Measurements from ENCODE around the gene DSG4. TPM values are rescaled to one million over a fixed set of nuclear protein-coding genes. Genes with fewer than 3 reads are reported as not detected.
"Not testable (repeated sequence)": the region's sequence is repeated elsewhere in the genome, so short reads cannot be mapped to it uniquely, and the experiment has no call there.

Gene DSG4, protein sequence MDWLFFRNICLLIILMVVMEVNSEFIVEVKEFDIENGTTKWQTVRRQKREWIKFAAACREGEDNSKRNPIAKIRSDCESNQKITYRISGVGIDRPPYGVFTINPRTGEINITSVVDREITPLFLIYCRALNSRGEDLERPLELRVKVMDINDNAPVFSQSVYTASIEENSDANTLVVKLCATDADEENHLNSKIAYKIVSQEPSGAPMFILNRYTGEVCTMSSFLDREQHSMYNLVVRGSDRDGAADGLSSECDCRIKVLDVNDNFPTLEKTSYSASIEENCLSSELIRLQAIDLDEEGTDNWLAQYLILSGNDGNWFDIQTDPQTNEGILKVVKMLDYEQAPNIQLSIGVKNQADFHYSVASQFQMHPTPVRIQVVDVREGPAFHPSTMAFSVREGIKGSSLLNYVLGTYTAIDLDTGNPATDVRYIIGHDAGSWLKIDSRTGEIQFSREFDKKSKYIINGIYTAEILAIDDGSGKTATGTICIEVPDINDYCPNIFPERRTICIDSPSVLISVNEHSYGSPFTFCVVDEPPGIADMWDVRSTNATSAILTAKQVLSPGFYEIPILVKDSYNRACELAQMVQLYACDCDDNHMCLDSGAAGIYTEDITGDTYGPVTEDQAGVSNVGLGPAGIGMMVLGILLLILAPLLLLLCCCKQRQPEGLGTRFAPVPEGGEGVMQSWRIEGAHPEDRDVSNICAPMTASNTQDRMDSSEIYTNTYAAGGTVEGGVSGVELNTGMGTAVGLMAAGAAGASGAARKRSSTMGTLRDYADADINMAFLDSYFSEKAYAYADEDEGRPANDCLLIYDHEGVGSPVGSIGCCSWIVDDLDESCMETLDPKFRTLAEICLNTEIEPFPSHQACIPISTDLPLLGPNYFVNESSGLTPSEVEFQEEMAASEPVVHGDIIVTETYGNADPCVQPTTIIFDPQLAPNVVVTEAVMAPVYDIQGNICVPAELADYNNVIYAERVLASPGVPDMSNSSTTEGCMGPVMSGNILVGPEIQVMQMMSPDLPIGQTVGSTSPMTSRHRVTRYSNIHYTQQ
- total RNA-seq = not detected

DNA sequence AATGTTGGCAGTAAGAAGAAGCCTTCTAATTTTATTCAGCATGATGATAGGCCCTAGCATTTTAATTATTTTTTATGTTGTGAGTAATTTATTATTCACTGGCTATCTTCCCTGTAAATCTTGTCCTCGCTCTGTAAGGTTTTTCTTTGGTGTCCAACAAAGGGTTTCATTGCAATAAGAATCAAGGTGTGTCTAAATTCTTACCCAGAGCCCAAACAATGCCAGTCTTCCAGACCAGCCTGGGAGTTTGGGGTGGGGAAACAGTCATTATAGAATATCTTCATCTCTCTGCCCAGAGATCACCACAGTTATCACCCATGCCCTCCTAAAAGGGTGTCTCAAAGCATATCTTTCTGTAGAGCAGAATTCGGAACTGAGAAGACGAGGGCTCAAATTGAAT lies at the start of gene DSG4:
DSG4 (plus strand) TSS at position 301 of the 400 bp plus-strand sequence. CDS start 135 bp downstream, outside the sequence.
- 82 to 89% methylated on average over 1 to 3 of the region's 3 CpGs for WGBS, 2 donors (ENCODE audit: low coverage in 1 of 2)
- H3K4me3 ChIP-seq = no peak within 1 kb of the TSS
- no peaks in the 10 kb centered on the region for H3K27me3 ChIP-seq
- in situ Hi-C loops (cut with MboI; ENCODE audit: low pct_ligation_motif_present in 1 of 4, low pct_unique_long_range_greater_than_20kb in 1 of 4, low sequenced_read_pairs in 3 of 4) (loop anchor here in 2 of 4 donors (25.0 kb wide), 1 partner anchor 89 kb away; no protein-coding TSS in a partner anchor), intact Hi-C loops (cut with DNase I; ENCODE audit: low total_unique reads) (no loop called here)
- TF ChIP-seq POLR2A (IDR thresholded peaks at IDR 0.05) = no peak
- TF ChIP-seq EP300 (IDR thresholded peaks at IDR 0.05; ENCODE audit: low read depth) = no peak
- TF ChIP-seq, protein P1, sequence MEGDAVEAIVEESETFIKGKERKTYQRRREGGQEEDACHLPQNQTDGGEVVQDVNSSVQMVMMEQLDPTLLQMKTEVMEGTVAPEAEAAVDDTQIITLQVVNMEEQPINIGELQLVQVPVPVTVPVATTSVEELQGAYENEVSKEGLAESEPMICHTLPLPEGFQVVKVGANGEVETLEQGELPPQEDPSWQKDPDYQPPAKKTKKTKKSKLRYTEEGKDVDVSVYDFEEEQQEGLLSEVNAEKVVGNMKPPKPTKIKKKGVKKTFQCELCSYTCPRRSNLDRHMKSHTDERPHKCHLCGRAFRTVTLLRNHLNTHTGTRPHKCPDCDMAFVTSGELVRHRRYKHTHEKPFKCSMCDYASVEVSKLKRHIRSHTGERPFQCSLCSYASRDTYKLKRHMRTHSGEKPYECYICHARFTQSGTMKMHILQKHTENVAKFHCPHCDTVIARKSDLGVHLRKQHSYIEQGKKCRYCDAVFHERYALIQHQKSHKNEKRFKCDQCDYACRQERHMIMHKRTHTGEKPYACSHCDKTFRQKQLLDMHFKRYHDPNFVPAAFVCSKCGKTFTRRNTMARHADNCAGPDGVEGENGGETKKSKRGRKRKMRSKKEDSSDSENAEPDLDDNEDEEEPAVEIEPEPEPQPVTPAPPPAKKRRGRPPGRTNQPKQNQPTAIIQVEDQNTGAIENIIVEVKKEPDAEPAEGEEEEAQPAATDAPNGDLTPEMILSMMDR (IDR thresholded peaks at IDR 0.05) = no peak
- no peak for TF ChIP-seq POLR2AphosphoS5 (IDR thresholded peaks at IDR 0.05)
- no peak within 1 kb of the TSS for H3K27ac ChIP-seq
- H3K36me3 ChIP-seq = no peaks in the 10 kb centered on the region
- peaks cover 0 to 7% (median 0%) of the 10 kb centered on the region in 4 donors for H3K4me1 ChIP-seq
- no peak for DNase-seq
- no peaks in the 10 kb centered on the region for H3K9me3 ChIP-seq

DNA sequence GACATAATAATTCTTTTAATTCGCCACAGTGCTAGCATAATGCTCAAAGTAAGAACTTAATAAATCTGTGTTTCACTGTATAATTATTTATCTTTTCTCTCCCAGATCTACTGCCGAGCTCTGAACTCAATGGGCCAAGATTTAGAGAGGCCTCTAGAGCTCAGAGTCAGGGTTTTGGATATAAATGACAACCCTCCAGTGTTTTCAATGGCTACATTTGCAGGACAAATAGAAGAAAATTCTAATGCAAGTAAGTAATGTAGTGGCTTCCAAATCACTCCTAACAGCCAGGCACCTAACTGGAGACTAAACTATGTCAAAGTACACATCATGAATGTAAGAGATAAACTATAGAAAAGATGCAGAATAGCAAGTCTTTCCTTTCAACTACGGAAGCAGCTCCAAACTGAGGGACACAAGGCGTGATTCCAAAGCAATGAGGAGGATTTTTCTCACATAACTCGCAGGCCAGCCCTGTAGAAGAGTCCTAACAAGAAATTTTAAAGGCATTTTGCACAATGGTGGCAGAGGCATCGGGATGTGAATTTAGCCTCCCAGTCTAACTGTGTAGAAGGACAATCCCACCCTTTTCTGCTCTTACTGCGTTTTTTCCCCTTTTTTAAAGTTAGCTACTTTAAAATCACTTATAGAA lies 46.7 kb upstream of the DSG4 start:
- in situ Hi-C loops (cut with MboI; ENCODE audit: low pct_ligation_motif_present in 1 of 4, low pct_unique_long_range_greater_than_20kb in 1 of 4, low sequenced_read_pairs in 3 of 4) = no loop called here
- Histone ChIP-seq H3K27ac (no peak overlapping the region), H3K36me3 (no peaks in the 10 kb centered on the region), H3K4me3 (no peak overlapping the region), H3K9me3 (no peaks in the 10 kb centered on the region), H3K4me1 (no peaks in the 10 kb centered on the region), H3K27me3 (no peaks in the 10 kb centered on the region)
- TF ChIP-seq EP300 (IDR thresholded peaks at IDR 0.05; ENCODE audit: low read depth) (no peak), POLR2A (IDR thresholded peaks at IDR 0.05) (no peak), POLR2AphosphoS5 (IDR thresholded peaks at IDR 0.05) (no peak)
- TF ChIP-seq, protein P1 (IDR thresholded peaks at IDR 0.05) = no peak
- no peak for DNase-seq
- 71 to 78% methylated on average over 5 to 7 of the region's 7 CpGs for WGBS, 2 donors (ENCODE audit: low coverage in 1 of 2)
- intact Hi-C loops (cut with DNase I; ENCODE audit: low total_unique reads) = no loop called here

DNA sequence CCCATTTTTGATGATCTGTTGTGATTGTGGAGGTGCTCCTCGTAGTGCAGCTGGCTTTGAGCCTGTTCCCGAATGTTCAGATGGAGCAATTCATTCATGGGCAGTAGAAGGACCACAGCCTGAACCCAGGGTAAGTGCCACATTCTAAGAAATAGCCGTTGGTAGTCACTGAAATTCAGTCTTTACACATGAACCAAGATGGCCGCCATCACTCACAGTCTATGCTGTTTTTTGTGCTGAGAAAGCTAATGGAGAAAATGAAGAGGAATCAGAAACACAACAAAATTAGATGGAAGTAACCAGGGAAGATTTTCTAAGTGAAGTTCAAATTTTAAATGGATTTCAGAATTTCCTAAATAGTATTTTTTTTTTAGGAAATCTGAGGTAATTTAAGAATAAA lies 33.1 kb upstream of the DSG4 start:
- intact Hi-C loops (cut with DNase I; ENCODE audit: low total_unique reads) = no loop called here
- TF ChIP-seq POLR2AphosphoS5 (IDR thresholded peaks at IDR 0.05) (no peak), POLR2A (IDR thresholded peaks at IDR 0.05) (no peak), EP300 (IDR thresholded peaks at IDR 0.05; ENCODE audit: low read depth) (no peak)
- TF ChIP-seq, protein P1 (IDR thresholded peaks at IDR 0.05) = no peak
- H3K36me3 ChIP-seq = no peaks in the 10 kb centered on the region
- no peak for DNase-seq
- H3K4me3 ChIP-seq = no peak overlapping the region
- H3K27me3 ChIP-seq = no peaks in the 10 kb centered on the region
- no peaks in the 10 kb centered on the region for H3K9me3 ChIP-seq
- in situ Hi-C loops (cut with MboI; ENCODE audit: low pct_ligation_motif_present in 1 of 4, low pct_unique_long_range_greater_than_20kb in 1 of 4, low sequenced_read_pairs in 3 of 4) = no loop called here
- H3K27ac ChIP-seq = no peak overlapping the region
- 73 to 82% methylated on average over 3 to 4 of the region's 4 CpGs for WGBS, 2 donors (ENCODE audit: low coverage in 1 of 2)
- H3K4me1 ChIP-seq = no peaks in the 10 kb centered on the region

DNA sequence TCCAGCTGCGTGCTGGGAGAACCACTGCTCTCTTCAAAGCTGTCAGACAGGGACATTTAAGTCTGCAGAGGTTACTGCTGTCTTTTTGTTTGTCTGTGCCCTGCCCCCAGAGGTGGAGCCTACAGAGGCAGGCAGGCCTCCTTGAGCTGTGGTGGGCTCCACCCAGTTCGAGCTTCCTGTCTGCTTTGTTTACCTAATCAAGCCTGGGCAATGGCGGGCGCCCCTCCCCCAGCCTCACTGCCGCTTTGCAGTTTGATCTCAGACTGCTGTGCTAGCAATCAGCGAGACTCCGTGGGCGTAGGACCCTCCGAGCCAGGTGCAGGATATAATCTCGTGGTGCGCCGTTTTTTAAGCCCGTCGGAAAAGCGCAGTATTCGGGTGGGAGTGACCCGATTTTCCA lies 23.2 kb upstream of the DSG4 start:
- in situ Hi-C loops (cut with MboI; ENCODE audit: low pct_ligation_motif_present in 1 of 4, low pct_unique_long_range_greater_than_20kb in 1 of 4, low sequenced_read_pairs in 3 of 4); H3K36me3 ChIP-seq; H3K9me3 ChIP-seq; H3K4me3 ChIP-seq; intact Hi-C loops (cut with DNase I; ENCODE audit: low total_unique reads); DNase-seq; H3K4me1 ChIP-seq; H3K27ac ChIP-seq; H3K27me3 ChIP-seq: not testable (repeated sequence)
- WGBS, 2 donors (ENCODE audit: low coverage in 1 of 2) = no CpG with 5 or more reads among the region's 17 CpGs

All from transverse colon (tissue), 4 donors.